Adrenal gland (tissue), 12 donors: ENCODE data around the gene DRC7. TPM values are rescaled to one million over a fixed set of nuclear protein-coding genes. Genes with fewer than 3 reads are reported as not detected.
"Not testable (repeated sequence)": the region's sequence is repeated elsewhere in the genome, so short reads cannot be mapped to it uniquely, and the experiment has no call there.

Experiments used
- DNase-seq, 7 donors: peaks; one replicate each; pipeline ENCODE4 v3.0.0-alpha.2; 2019 to 2020
- H3K27ac ChIP-seq, 5 donors: fragments of 200-600 bp; sonication (generic) in 4 of 5; 1 replicate in 3 of 5; 2 replicates in 2 of 5; pipeline versions ENCODE4 v1.5.1 to v1.8.0; 2016 to 2020; ENCODE audit warnings: mild to moderate bottlenecking in 1 of 5
- H3K27me3 ChIP-seq: fragments of 200-600 bp; 2 replicates; pipeline ENCODE4 v1.8.0; 2021
- H3K36me3 ChIP-seq, 2 donors: fragments of 200-600 bp; replicated peaks in 1 of 2; 1 replicate in 1 of 2; 2 replicates in 1 of 2; pipeline versions ENCODE4 v1.5.1 to v1.8.0; 2018 to 2022
- H3K4me1 ChIP-seq, 2 donors: fragments of 200-600 bp; replicated peaks in 1 of 2; 1 replicate in 1 of 2; 2 replicates in 1 of 2; pipeline versions ENCODE4 v1.5.1 to v1.8.0; 2018 to 2021
- H3K4me3 ChIP-seq, 4 donors: fragments of 200-600 bp; sonication (generic) in 3 of 4; one replicate each; pipeline ENCODE4 v1.5.1; 2016 to 2018
- H3K9me3 ChIP-seq, 3 donors: fragments of 200-600 bp; sonication (generic) in 1 of 3; replicated peaks in 1 of 3; 1 replicate in 2 of 3; 2 replicates in 1 of 3; pipeline versions ENCODE4 v1.5.1 to v1.8.0; 2016 to 2021
- CTCF ChIP-seq, 6 experiments: fragments of 450-650 bp in 4 of 6; fragments of 200-600 bp in 2 of 6; sonication (generic) in 1 of 6; IDR thresholded peaks; 1 replicate in 5 of 6; 2 replicates in 1 of 6; pipeline versions ENCODE4 v1.5.1 to v1.8.0; 2016 to 2021; ENCODE audit warnings: antibody characterized with exemption in 6 of 6, mild to moderate bottlenecking in 2 of 6, moderate library complexity in 1 of 6
- POLR2A ChIP-seq, 2 donors: fragments of 450-650 bp; IDR thresholded peaks; one replicate each; pipeline ENCODE4 v1.6.1; 2017; ENCODE audit warnings: antibody characterized with exemption in 2 of 2, mild to moderate bottlenecking in 2 of 2, moderate library complexity in 1 of 2
- WGBS, 4 donors: extraction: QIAGEN DNeasy Blood & Tissue Kit in 2 of 4; methylation state at CpG; one replicate each; pipeline versions ENCODE4 v1.1.5 to v1.1.7; 2013 to 2017; 5-methylcytosine and 5-hydroxymethylcytosine counted together
- intact Hi-C, 2 donors: fragments of 100-400 bp; cut with DNase I; formaldehyde crosslinking; loops; one replicate each; pipeline versions ENCODE4 v1.14.1 to v1.15.0; 2022 to 2023
- polyA plus RNA-seq, 3 donors: library from polyadenylated mRNA; stranded (reverse); fragments of 200-250 nt in 2 of 3; fragments of 350-450 nt in 1 of 3; fragmentation: Illumina TruSeq in 1 of 3; extraction: RNeasy Lipid Tissue Mini Kit (QIAGEN cat#74804) in 1 of 3; gene quantifications; one replicate each; pipeline ENCODE4 v1.2.3, GENCODE V29; 2013 to 2014
- total RNA-seq, 9 donors: library from RNA; depleted of rRNA in 4 of 9; stranded (reverse); fragments of >200 nt in 4 of 9; fragments of 120-200 nt in 1 of 9; fragmentation: NEBNext Ultra II Directional in 1 of 9; extraction: Animal tissue kit (Norgen Biotek cat#: 25700) in 1 of 9; gene quantifications; one replicate each; pipeline versions ENCODE4 v1.1.0 to v1.2.4, GENCODE V29; 2013 to 2023
- donor health status: healthy with polysubstance abuse.
- donor health status: Bipolar disorder and iron deficiency.
- donor health status: DM: yes; HTN: yes; CAD: no.
- donor health status: DM: no; HTN: no; CAD: no.
- donor health status: DM: no; HTN: no; CAD: no.
- donor health status: DM: yes; HTN: yes; CAD: no.

DRC7 gene
- total and polyA plus RNA-seq, 12 donors, result 0.03 to 0.72 (median 0.33) TPM; not detected in 9

- TF ChIP-seq POLR2A (IDR thresholded peaks at IDR 0.05) (no peak), CTCF (IDR thresholded peaks at IDR 0.05) (no peak)
- H3K4me3 ChIP-seq, result no peak overlapping the region
- DNase-seq, result no peak
- H3K4me1 ChIP-seq, result no peaks in the 10 kb centered on the region
- no peaks in the 10 kb centered on the region for H3K9me3 ChIP-seq
- no peaks in the 10 kb centered on the region for H3K36me3 ChIP-seq
- H3K27ac ChIP-seq, result no peak overlapping the region
- 97 to 99% (median 98%) methylated on average over 3 of the region's 3 CpGs for WGBS, 4 donors
- no peaks in the 10 kb centered on the region for H3K27me3 ChIP-seq
- intact Hi-C loops, result no loop called here
Observed at GRCh38 chr16:57745768-57746167, 51.2 kb downstream of the DRC7 start.

- H3K9me3 ChIP-seq, H3K4me3 ChIP-seq, intact Hi-C loops, H3K4me1 ChIP-seq, H3K36me3 ChIP-seq, H3K27me3 ChIP-seq, DNase-seq, H3K27ac ChIP-seq: not testable (repeated sequence)
- WGBS, 4 donors, result 80 to 100% (median 92%) methylated on average over 3 to 7 of the region's 7 CpGs
Observed at GRCh38 chr16:57746316-57746715, 51.7 kb downstream of the DRC7 start.

GRCh38 chr16:57747091-57747490 lies 52.5 kb downstream of the DRC7 start:
- no peak for DNase-seq
- Histone ChIP-seq H3K4me3 (no peak overlapping the region), H3K4me1 (no peaks in the 10 kb centered on the region), H3K9me3 (no peaks in the 10 kb centered on the region), H3K27me3 (no peaks in the 10 kb centered on the region), H3K36me3 (no peaks in the 10 kb centered on the region), H3K27ac (no peak overlapping the region)
- no peak for TF ChIP-seq CTCF (IDR thresholded peaks at IDR 0.05)
- TF ChIP-seq POLR2A (IDR thresholded peaks at IDR 0.05), result no peak
- 93 to 96% (median 93%) methylated on average over 5 to 7 of the region's 7 CpGs for WGBS, 4 donors
- intact Hi-C loops, result no loop called here

- WGBS, 4 donors, result 96 to 100% (median 98%) methylated on average over 10 to 12 of the region's 12 CpGs
- H3K4me3 ChIP-seq, result no peak overlapping the region
- no peak for DNase-seq
- no peak overlapping the region for H3K27ac ChIP-seq
- intact Hi-C loops, result no loop called here
- H3K9me3 ChIP-seq, result no peaks in the 10 kb centered on the region
- H3K36me3 ChIP-seq, result no peaks in the 10 kb centered on the region
- TF ChIP-seq POLR2A (IDR thresholded peaks at IDR 0.05) (no peak), CTCF (IDR thresholded peaks at IDR 0.05) (no peak)
- H3K4me1 ChIP-seq, result no peaks in the 10 kb centered on the region
- H3K27me3 ChIP-seq, result no peaks in the 10 kb centered on the region
Observed at GRCh38 chr16:57747496-57747895, 52.9 kb downstream of the DRC7 start.

GRCh38 chr16:57747996-57748395 lies 53.4 kb downstream of the DRC7 start:
- H3K27ac ChIP-seq, result no peak overlapping the region
- no peak overlapping the region for H3K4me3 ChIP-seq
- 88 to 98% (median 92%) methylated on average over 5 to 6 of the region's 6 CpGs for WGBS, 4 donors
- H3K4me1 ChIP-seq, result no peaks in the 10 kb centered on the region
- H3K27me3 ChIP-seq, result no peaks in the 10 kb centered on the region
- DNase-seq, result no peak
- intact Hi-C loops, result no loop called here
- H3K9me3 ChIP-seq, result no peaks in the 10 kb centered on the region
- TF ChIP-seq POLR2A (IDR thresholded peaks at IDR 0.05) (no peak), CTCF (IDR thresholded peaks at IDR 0.05) (no peak)
- no peaks in the 10 kb centered on the region for H3K36me3 ChIP-seq
